Kidney (tissue), 14 donors: Measurements from ENCODE around the gene VGLL4. TPM values are rescaled to one million over a fixed set of nuclear protein-coding genes. Genes with fewer than 3 reads are reported as not detected.

Experiments
- DNase-seq, 5 donors: peaks; one replicate each; pipeline ENCODE4 v3.0.0-alpha.2; 2013 to 2020
- FAIRE-seq: peaks from 2 replicates; lab custom pipeline; 2012; peaks lifted over from hg19 to GRCh38; lab: Jason Lieb, UNC
- H3K27ac ChIP-seq, 2 donors: one replicate each; pipeline ENCODE4 v1.7.0; 2013; ENCODE audit warnings: low read depth in 2 of 2, low read length in 2 of 2, inconsistent platforms in 1 of 2
- H3K27me3 ChIP-seq: one replicate; pipeline ENCODE4 v1.7.1; 2013; ENCODE audit warnings: low read length, inconsistent platforms; ENCODE audit not compliant: control insufficient read depth, insufficient read depth
- H3K36me3 ChIP-seq, 3 donors: one replicate each; pipeline versions ENCODE4 v1.7.0 to v1.7.1; 2013; ENCODE audit warnings: low read length in 3 of 3, control low read depth in 1 of 3, inconsistent platforms in 1 of 3; ENCODE audit not compliant: insufficient read depth in 3 of 3, control insufficient read depth in 2 of 3
- H3K4me1 ChIP-seq, 3 donors: one replicate each; pipeline versions ENCODE4 v1.7.0 to v1.7.1; 2013; ENCODE audit warnings: low read length in 3 of 3, inconsistent platforms in 1 of 3, low read depth in 1 of 3; ENCODE audit not compliant: control insufficient read depth in 2 of 3, insufficient read depth in 2 of 3
- H3K4me3 ChIP-seq, 3 donors: one replicate each; pipeline versions ENCODE4 v1.7.0 to v1.8.1; 2013; ENCODE audit warnings: low read length in 3 of 3, control low read depth in 1 of 3, inconsistent platforms in 1 of 3
- H3K9ac ChIP-seq, 3 donors: one replicate each; pipeline versions ENCODE4 v1.7.0 to v1.7.1; 2013; ENCODE audit warnings: low read length in 3 of 3, control low read depth in 1 of 3, inconsistent platforms in 1 of 3
- H3K9me3 ChIP-seq, 3 donors: one replicate each; pipeline versions ENCODE4 v1.7.0 to v1.7.1; 2013; ENCODE audit warnings: low read length in 3 of 3, control low read depth in 1 of 3, inconsistent platforms in 1 of 3; ENCODE audit not compliant: control insufficient read depth in 2 of 3, insufficient read depth in 1 of 3
- intact Hi-C: fragments of 100-400 bp; cut with DNase I; formaldehyde crosslinking; loops from one replicate; pipeline ENCODE4 v1.11.1; 2022
- polyA plus RNA-seq: library from polyadenylated mRNA; stranded (reverse); fragments of 350-450 nt; fragmentation: Illumina TruSeq; extraction: RNeasy Lipid Tissue Mini Kit (QIAGEN cat#74804); gene quantifications from one replicate; pipeline ENCODE4 v1.2.3, GENCODE V29; 2014; ENCODE audit warnings: low read depth, low replicate concordance; ENCODE audit not compliant: insufficient read depth
- total RNA-seq: library from RNA; stranded (reverse); fragmentation: NEBNext Ultra II Directional; extraction: Animal tissue kit (Norgen Biotek cat#: 25700); gene quantifications from one replicate; pipeline ENCODE4 v1.2.1, GENCODE V29; 2021
- TF ChIP-seq, protein P1 (sequence below): IDR thresholded peaks from 3 replicates; pipeline ENCODE4 v1.5.1; 2012; ENCODE audit warnings: mild to moderate bottlenecking, moderate library complexity, borderline replicate concordance; ENCODE audit not compliant: insufficient read depth; ENCODE audit errors: extremely low read depth
- donor health status: control.
- donor health status: control.
- donor health status: control.
- donor health status: control.
- donor health status: control.
- donor health status: DM: yes; HTN: yes; CAD: no.
- donor health status: Normal renal cell carcinoma (clear cell type).

Gene VGLL4
- total and polyA plus RNA-seq, 2 donors from 2014 or later = 41.4 to 78.5 TPM

DNA sequence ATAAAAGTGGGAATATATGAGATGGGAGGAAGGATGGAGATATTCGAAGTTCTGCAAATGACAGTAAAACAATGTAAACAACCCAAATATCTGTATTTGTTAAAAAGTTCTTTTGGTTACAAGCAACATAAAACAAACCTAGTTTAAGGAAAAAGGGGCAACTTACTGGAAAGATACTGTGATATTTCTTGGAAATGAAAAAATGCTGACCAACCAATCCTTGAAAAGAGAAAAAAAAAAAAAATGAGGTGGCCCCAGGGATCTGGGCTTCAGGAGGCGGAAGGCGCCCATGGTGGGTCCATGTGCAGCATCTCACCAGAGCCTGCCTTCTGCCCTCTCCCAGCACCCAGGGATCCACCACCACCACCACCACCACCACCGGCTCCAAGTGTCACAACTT is 59.1 kb downstream of the VGLL4 start:
- Histone ChIP-seq H3K9me3 (no peaks in the 10 kb centered on the region), H3K36me3 (no peaks in the 10 kb centered on the region), H3K27ac (no peak overlapping the region), H3K4me1 (peaks cover 10 to 21% (median 18%) of the 10 kb centered on the region in 3 donors), H3K27me3 (no peaks in the 10 kb centered on the region), H3K4me3 (no peak overlapping the region), H3K9ac (no peak overlapping the region)
- DNase-seq (no peak), FAIRE-seq (no peak)
- TF ChIP-seq, protein P1, sequence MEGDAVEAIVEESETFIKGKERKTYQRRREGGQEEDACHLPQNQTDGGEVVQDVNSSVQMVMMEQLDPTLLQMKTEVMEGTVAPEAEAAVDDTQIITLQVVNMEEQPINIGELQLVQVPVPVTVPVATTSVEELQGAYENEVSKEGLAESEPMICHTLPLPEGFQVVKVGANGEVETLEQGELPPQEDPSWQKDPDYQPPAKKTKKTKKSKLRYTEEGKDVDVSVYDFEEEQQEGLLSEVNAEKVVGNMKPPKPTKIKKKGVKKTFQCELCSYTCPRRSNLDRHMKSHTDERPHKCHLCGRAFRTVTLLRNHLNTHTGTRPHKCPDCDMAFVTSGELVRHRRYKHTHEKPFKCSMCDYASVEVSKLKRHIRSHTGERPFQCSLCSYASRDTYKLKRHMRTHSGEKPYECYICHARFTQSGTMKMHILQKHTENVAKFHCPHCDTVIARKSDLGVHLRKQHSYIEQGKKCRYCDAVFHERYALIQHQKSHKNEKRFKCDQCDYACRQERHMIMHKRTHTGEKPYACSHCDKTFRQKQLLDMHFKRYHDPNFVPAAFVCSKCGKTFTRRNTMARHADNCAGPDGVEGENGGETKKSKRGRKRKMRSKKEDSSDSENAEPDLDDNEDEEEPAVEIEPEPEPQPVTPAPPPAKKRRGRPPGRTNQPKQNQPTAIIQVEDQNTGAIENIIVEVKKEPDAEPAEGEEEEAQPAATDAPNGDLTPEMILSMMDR = no peak
- intact Hi-C loops = no loop called here

DNA sequence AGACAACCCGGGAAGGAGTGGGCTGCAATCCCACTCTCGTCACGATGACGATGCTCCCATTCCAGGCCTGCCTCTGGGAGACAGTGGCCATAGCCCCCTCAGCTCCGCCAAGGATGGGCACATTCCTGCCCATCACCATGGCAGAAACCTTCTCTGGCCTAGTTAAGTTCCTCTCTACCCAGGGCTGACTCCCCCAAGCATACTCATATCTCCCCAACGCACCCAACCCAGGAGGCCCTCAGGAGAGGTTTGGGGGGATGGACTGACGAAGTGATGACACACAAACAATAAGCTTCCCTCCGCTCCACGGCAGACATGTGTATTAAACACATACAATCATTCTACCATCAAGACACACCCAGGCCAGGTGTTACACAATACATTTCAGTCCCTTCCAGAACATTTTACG is 60.1 kb downstream of the VGLL4 start:
- H3K4me1 ChIP-seq = peaks cover 10 to 18% (median 17%) of the 10 kb centered on the region in 3 donors
- H3K27ac ChIP-seq = no peak overlapping the region
- no peak overlapping the region for H3K4me3 ChIP-seq
- intact Hi-C loops = no loop called here
- no peak overlapping the region for H3K9ac ChIP-seq
- DNase-seq (peak in 2 of 5 donors; percentile 36 to 50), FAIRE-seq (no peak)
- TF ChIP-seq, protein P1 = no peak
- H3K36me3 ChIP-seq = no peaks in the 10 kb centered on the region
- H3K9me3 ChIP-seq = no peaks in the 10 kb centered on the region
- H3K27me3 ChIP-seq = no peaks in the 10 kb centered on the region

DNA sequence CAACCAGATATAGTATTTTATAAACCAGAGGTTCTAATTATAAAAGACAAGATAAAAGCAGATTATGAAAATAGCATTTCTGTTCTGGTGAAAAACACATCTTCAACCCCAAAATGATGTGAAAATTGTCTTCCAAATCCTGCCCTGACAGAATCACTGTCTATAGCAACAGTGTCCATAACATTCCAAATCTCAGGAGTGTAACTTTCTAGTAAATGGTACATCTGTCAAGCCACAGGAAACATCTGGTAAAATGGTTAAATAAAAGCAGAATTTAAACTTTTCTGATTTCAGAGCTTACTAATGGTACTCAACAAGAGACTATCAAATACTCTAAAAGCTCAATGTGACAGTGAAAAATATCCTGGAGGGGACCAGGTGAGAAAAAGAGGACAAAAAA is 60.5 kb downstream of the VGLL4 start:
- H3K27ac ChIP-seq = no peak overlapping the region
- H3K4me3 ChIP-seq = no peak overlapping the region
- peaks cover 10 to 18% (median 13%) of the 10 kb centered on the region in 3 donors for H3K4me1 ChIP-seq
- no peak overlapping the region for H3K9ac ChIP-seq
- intact Hi-C loops = no loop called here
- TF ChIP-seq, protein P1 = no peak
- DNase-seq = peak in 2 of 5 donors; percentile 42 to 60
- H3K27me3 ChIP-seq = no peaks in the 10 kb centered on the region
- H3K9me3 ChIP-seq = no peaks in the 10 kb centered on the region
- FAIRE-seq = no peak
- no peaks in the 10 kb centered on the region for H3K36me3 ChIP-seq
